Lower leg skin (tissue), 3 donors: ENCODE data around the gene CLDN8.

Experiments
- POLR2A ChIP-seq, 2 donors: fragments of 450-650 bp; IDR thresholded peaks; one replicate each; pipeline ENCODE4 v1.6.1; 2016 to 2017; ENCODE audit warnings: antibody characterized with exemption in 2 of 2, mild to moderate bottlenecking in 1 of 2, moderate library complexity in 1 of 2
- TF ChIP-seq, protein P1 (sequence below), 3 donors: fragments of 450-650 bp; IDR thresholded peaks; one replicate each; pipeline ENCODE4 v1.5.1; 2016; ENCODE audit warnings: antibody characterized with exemption in 3 of 3, mild to moderate bottlenecking in 3 of 3, moderate library complexity in 2 of 3

- TF ChIP-seq POLR2A (IDR thresholded peaks at IDR 0.05) = no peak
- TF ChIP-seq, protein P1, sequence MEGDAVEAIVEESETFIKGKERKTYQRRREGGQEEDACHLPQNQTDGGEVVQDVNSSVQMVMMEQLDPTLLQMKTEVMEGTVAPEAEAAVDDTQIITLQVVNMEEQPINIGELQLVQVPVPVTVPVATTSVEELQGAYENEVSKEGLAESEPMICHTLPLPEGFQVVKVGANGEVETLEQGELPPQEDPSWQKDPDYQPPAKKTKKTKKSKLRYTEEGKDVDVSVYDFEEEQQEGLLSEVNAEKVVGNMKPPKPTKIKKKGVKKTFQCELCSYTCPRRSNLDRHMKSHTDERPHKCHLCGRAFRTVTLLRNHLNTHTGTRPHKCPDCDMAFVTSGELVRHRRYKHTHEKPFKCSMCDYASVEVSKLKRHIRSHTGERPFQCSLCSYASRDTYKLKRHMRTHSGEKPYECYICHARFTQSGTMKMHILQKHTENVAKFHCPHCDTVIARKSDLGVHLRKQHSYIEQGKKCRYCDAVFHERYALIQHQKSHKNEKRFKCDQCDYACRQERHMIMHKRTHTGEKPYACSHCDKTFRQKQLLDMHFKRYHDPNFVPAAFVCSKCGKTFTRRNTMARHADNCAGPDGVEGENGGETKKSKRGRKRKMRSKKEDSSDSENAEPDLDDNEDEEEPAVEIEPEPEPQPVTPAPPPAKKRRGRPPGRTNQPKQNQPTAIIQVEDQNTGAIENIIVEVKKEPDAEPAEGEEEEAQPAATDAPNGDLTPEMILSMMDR (IDR thresholded peaks at IDR 0.05) = no peak
Measured at GRCh38 chr21:30248844-30249243, 32.9 kb upstream of the CLDN8 start.
